ENCODE measurements around the gene ST7.

DNA sequence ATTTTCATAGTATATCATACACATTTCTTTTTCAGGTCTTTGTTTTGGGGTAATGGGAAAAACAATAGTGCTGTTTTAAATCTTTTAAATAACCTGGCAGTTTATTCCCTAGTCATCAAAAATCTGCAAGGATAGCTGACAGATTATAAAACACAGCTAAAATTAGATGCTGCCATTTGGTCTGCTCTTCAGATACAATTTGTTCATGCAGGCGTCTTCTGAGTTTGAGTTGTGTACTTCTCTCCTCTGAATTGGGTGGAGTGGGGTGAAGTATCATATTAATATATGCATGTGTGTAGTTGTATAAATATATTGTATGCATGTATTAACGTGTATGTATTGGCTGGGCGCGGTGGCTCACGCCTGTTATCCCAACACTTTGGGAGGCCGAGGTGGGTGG is 42.9 kb upstream of the ST7 start:
- TF ChIP-seq, protein P1, sequence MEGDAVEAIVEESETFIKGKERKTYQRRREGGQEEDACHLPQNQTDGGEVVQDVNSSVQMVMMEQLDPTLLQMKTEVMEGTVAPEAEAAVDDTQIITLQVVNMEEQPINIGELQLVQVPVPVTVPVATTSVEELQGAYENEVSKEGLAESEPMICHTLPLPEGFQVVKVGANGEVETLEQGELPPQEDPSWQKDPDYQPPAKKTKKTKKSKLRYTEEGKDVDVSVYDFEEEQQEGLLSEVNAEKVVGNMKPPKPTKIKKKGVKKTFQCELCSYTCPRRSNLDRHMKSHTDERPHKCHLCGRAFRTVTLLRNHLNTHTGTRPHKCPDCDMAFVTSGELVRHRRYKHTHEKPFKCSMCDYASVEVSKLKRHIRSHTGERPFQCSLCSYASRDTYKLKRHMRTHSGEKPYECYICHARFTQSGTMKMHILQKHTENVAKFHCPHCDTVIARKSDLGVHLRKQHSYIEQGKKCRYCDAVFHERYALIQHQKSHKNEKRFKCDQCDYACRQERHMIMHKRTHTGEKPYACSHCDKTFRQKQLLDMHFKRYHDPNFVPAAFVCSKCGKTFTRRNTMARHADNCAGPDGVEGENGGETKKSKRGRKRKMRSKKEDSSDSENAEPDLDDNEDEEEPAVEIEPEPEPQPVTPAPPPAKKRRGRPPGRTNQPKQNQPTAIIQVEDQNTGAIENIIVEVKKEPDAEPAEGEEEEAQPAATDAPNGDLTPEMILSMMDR (conservative IDR thresholded peaks at IDR 0.05; ENCODE audit: low read length) = no peak
- TF ChIP-seq EZH2phosphoT487 (IDR thresholded peaks at IDR 0.05; ENCODE audit: borderline replicate concordance, low read depth, low read length) = no peak

Measured in OCI-LY7 (cell line).